Right lobe of liver (tissue), 6 donors: ENCODE results near the gene PLD5. TPM values are rescaled to one million over a fixed set of nuclear protein-coding genes. Genes with fewer than 3 reads are reported as not detected.
"Not testable (repeated sequence)": the region's sequence is repeated elsewhere in the genome, so short reads cannot be mapped to it uniquely, and the experiment has no call there.

Experiments
- ATAC-seq, 4 donors: fragments of 200-7000 bp; cut with Tn5 transposase; one replicate each; pipeline ENCODE4 v1.9.1; 2020; ENCODE audit warnings: mild to moderate bottlenecking in 4 of 4, moderate library complexity in 4 of 4
- DNase-seq, 3 donors: peaks; one replicate each; pipeline ENCODE4 v3.0.0-alpha.2; 2020
- H3K27ac ChIP-seq, 3 donors: fragments of 200-600 bp; one replicate each; pipeline ENCODE4 v1.8.0; 2022
- H3K27me3 ChIP-seq, 2 donors: fragments of 200-600 bp; one replicate each; pipeline ENCODE4 v1.8.0; 2022
- H3K36me3 ChIP-seq, 4 donors: fragments of 200-600 bp; sonication (generic) in 1 of 4; one replicate each; pipeline versions ENCODE4 v1.5.1 to v1.8.0; 2017 to 2022; ENCODE audit warnings: control low read depth in 1 of 4
- H3K4me1 ChIP-seq, 4 donors: fragments of 200-600 bp; sonication (generic) in 1 of 4; one replicate each; pipeline versions ENCODE4 v1.5.1 to v1.8.0; 2017 to 2022; ENCODE audit warnings: control low read depth in 1 of 4
- H3K4me3 ChIP-seq, 3 donors: fragments of 200-600 bp; one replicate each; pipeline ENCODE4 v1.8.0; 2022
- H3K9me3 ChIP-seq, 4 donors: fragments of 200-600 bp; sonication (generic) in 1 of 4; one replicate each; pipeline versions ENCODE4 v1.5.1 to v1.8.0; 2017 to 2022; ENCODE audit warnings: control low read depth in 1 of 4
- POLR2A ChIP-seq: fragments of 450-650 bp; IDR thresholded peaks from one replicate; pipeline ENCODE4 v1.6.1; 2017; ENCODE audit warnings: antibody characterized with exemption, mild to moderate bottlenecking
- WGBS: methylation state at CpG from one replicate; pipeline ENCODE4 v1.1.6; 2018; ENCODE audit warnings: low coverage, low lambda C conversion rate; ENCODE audit not compliant: insufficient coverage; ENCODE audit errors: missing lambda C conversion rate; 5-methylcytosine and 5-hydroxymethylcytosine counted together
- intact Hi-C, 2 donors: fragments of 100-400 bp; cut with DNase I; formaldehyde crosslinking; loops; one replicate each; pipeline versions ENCODE4 v1.11.2 to v1.14.1; 2022
- total RNA-seq, 6 experiments: library from RNA; depleted of rRNA in 2 of 6; stranded (reverse); fragments of >200 nt in 2 of 6; fragmentation: NEBNext Ultra II Directional in 3 of 6; extraction: Animal tissue kit (Norgen Biotek cat#: 25700) in 3 of 6; gene quantifications; one replicate each; pipeline versions ENCODE4 v1.1.0 to v1.2.4, GENCODE V29; 2016 to 2023
- TF ChIP-seq, protein P1 (sequence below), 4 donors: fragments of 200-600 bp in 3 of 4; fragments of 450-650 bp in 1 of 4; IDR thresholded peaks; one replicate each; pipeline versions ENCODE4 v1.5.1 to v1.8.0; 2016 to 2022; ENCODE audit warnings: antibody characterized with exemption in 4 of 4, mild to moderate bottlenecking in 2 of 4
- donor health status: DM: no; HTN: yes; CAD: no.
- donor health status: DM: no; HTN: no; CAD: no.
- donor health status: DM: no; HTN: no; CAD: no.
- donor health status: DM: no; HTN: yes; CAD: no.
- donor health status: DM: no; HTN: yes; CAD: no.

The PLD5 gene
- total RNA-seq, 6 experiments from 2014 or later: 0.07 to 0.26 (median 0.15) TPM; not detected in 3

DNA sequence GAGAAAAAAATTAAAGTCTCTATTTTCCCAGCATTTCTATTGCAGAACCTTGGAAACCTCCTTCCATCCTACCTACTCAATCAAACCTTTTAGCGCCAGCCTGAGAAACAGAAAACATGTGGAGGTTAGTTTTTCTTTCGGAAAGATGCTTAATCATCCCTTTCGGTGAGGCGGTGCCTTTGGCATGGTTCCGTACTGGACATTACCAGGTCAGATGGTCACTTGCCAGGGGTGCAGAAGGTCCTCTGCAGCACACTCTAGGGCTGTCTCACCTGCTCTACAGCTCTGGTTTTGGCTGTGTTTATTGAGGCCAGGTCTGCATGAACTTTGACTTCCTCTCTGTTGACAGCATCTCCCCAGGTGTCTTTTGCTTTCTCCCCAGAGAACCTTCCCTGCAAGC is 121.5 kb downstream of the PLD5 start:
- no peak for DNase-seq
- intact Hi-C loops: no loop called here
- Histone ChIP-seq H3K9me3 (no peaks in the 10 kb centered on the region), H3K4me3 (no peak overlapping the region), H3K36me3 (no peaks in the 10 kb centered on the region), H3K27me3 (no peaks in the 10 kb centered on the region), H3K27ac (no peak overlapping the region), H3K4me1 (no peaks in the 10 kb centered on the region)
- 48% methylated on average over 5 of the region's 5 CpGs for WGBS
- ATAC-seq: no peak
- no peak for TF ChIP-seq POLR2A
- TF ChIP-seq, protein P1, sequence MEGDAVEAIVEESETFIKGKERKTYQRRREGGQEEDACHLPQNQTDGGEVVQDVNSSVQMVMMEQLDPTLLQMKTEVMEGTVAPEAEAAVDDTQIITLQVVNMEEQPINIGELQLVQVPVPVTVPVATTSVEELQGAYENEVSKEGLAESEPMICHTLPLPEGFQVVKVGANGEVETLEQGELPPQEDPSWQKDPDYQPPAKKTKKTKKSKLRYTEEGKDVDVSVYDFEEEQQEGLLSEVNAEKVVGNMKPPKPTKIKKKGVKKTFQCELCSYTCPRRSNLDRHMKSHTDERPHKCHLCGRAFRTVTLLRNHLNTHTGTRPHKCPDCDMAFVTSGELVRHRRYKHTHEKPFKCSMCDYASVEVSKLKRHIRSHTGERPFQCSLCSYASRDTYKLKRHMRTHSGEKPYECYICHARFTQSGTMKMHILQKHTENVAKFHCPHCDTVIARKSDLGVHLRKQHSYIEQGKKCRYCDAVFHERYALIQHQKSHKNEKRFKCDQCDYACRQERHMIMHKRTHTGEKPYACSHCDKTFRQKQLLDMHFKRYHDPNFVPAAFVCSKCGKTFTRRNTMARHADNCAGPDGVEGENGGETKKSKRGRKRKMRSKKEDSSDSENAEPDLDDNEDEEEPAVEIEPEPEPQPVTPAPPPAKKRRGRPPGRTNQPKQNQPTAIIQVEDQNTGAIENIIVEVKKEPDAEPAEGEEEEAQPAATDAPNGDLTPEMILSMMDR (IDR thresholded peaks at IDR 0.05): no peak

DNA sequence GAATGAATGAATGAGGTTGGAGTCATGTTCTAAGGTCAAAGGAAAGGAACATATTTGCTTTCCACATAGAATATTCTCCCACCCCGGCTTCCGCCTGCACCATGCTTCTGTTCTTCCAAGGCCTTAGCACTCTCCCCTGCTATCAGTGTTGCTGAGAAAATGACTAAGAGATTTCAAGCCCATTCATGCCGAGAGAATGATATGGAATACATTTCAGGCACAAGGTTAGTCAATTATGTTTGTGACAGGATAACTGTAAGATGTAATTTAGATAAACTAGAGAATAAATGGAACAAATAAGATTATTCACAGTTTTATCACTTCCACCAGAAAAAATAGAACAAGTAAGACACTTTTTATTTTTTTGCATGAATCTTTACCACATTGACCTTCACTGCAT is 122.6 kb downstream of the PLD5 start:
- TF ChIP-seq, protein P1 (IDR thresholded peaks at IDR 0.05): no peak
- no peak for TF ChIP-seq POLR2A
- H3K4me3 ChIP-seq: no peak overlapping the region
- intact Hi-C loops: no loop called here

DNA sequence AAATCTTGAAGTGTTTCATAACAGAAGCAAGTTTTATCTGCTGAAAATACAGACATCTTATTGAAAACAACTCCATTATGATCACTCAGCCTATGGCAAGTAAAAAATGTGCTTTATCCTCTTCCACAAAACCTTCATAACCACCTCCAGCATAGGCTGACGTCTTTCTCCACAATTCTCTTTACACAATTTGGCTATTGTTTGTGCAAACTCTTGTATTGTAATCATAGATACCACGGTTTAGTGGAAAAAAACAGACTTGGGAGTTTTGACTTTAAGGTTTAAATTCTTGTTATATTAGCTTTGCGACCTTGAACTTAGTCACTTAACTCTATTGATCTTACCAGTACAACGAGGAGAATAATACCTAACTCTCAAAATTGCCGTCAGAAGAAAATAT is 126.1 kb downstream of the PLD5 start:
- TF ChIP-seq POLR2A: no peak
- TF ChIP-seq, protein P1 (IDR thresholded peaks at IDR 0.05): no peak
- ATAC-seq: no peak
- no peak for DNase-seq
- H3K4me1 ChIP-seq: no peaks in the 10 kb centered on the region
- no peaks in the 10 kb centered on the region for H3K9me3 ChIP-seq
- no peaks in the 10 kb centered on the region for H3K36me3 ChIP-seq
- no peak overlapping the region for H3K4me3 ChIP-seq
- no peak overlapping the region for H3K27ac ChIP-seq
- WGBS: 40% methylated on average over 5 of the region's 5 CpGs
- intact Hi-C loops: no loop called here
- H3K27me3 ChIP-seq: no peaks in the 10 kb centered on the region

More for the DNA sequence above, 122.6 kb downstream of the PLD5 start:
- Histone ChIP-seq H3K27ac (no peak overlapping the region), H3K27me3 (no peaks in the 10 kb centered on the region), H3K9me3 (no peaks in the 10 kb centered on the region), H3K4me1 (no peaks in the 10 kb centered on the region), H3K36me3 (no peaks in the 10 kb centered on the region)
- WGBS: 60% methylated on average over 3 of the region's 3 CpGs
- ATAC-seq (no peak), DNase-seq (no peak)

DNA sequence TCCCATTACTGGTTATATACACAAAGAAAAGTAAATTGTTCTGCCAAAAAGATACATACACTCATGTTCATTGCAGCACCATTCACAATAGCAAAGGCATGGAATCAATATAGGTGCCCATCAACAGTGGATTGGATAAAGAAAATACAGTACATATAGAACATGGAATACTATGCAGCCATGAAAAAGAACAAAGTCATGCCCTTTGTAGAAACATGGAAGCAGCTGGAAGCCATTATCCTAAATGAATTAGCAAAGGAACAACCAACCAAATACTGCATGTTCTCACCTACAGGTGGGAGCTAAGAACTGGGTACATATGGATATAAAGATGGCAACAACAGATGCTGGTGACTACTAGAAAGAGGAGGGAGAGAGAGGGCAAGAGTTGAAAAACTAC is 132.6 kb downstream of the PLD5 start:
- H3K36me3 ChIP-seq: no peaks in the 10 kb centered on the region
- H3K27ac ChIP-seq: no peak overlapping the region
- no peaks in the 10 kb centered on the region for H3K4me1 ChIP-seq
- intact Hi-C loops: no loop called here
- H3K27me3 ChIP-seq: no peaks in the 10 kb centered on the region
- no peak overlapping the region for H3K4me3 ChIP-seq
- TF ChIP-seq, protein P1 (IDR thresholded peaks at IDR 0.05): no peak
- no peak for TF ChIP-seq POLR2A
- ATAC-seq (no peak), DNase-seq (no peak)
- no peaks in the 10 kb centered on the region for H3K9me3 ChIP-seq

DNA sequence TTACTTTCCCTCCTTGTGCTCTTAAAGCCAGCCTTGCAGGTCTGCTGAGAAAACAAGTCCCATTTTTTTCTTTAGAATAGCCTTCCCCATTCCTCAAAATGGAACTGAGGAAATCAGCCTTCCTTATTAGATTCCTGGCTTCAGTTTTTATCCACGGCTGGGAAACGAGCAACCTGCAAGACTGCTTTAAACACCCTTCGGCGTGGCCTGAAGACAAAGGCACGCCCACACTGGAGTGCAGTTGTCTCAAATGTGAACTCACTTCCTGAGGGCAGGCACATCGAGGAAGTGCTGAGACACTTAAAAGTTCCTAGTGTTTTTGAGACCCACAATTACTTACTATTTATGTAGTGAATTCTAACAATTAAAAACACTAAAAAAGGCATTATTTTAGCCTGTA is 148.4 kb downstream of the PLD5 start:
- 31% methylated on average over 6 of the region's 6 CpGs for WGBS
- H3K27ac ChIP-seq, H3K4me1 ChIP-seq, H3K36me3 ChIP-seq, intact Hi-C loops, H3K4me3 ChIP-seq, ATAC-seq, H3K9me3 ChIP-seq, DNase-seq, H3K27me3 ChIP-seq: not testable (repeated sequence)

DNA sequence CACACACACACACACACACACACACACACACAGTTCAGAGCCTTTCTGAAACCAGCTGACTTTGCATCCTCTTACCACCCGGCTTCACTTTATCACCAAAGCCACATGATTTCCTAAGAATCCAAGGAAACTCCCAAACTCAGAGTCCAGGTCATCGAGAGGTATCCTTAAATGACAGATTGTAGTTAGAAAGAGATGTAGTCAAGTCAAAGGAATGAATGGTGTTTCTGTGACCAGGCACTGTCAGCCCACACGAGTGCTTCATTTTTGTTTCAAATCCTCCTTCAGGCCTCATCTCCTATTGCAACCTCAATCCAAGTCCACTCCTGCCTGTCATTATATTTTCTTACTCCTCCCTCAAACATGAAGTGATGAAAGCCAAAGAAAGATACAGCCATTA is 174.1 kb downstream of the PLD5 start:
- not testable (repeated sequence) for H3K27ac ChIP-seq
- WGBS: 17% methylated on average over 3 of the region's 3 CpGs

More for the DNA sequence above, 174.1 kb downstream of the PLD5 start:
- H3K9me3 ChIP-seq, intact Hi-C loops, H3K27me3 ChIP-seq, ATAC-seq, H3K4me3 ChIP-seq, H3K4me1 ChIP-seq, H3K36me3 ChIP-seq, DNase-seq: not testable (repeated sequence)
